NCI-H82 treated with DMSO at 0.1 percent for 48 hours (cell line): Measurements from ENCODE around the gene ARHGAP44.
"Not testable (repeated sequence)": the region's sequence is repeated elsewhere in the genome, so short reads cannot be mapped to it uniquely, and the experiment has no call there.

Experiments used
- DNase-seq: peaks from one replicate; lab custom pipeline; 2025; ENCODE audit not compliant: unreplicated experiment; lab: John Stamatoyannopoulos, UW

The ARHGAP44 gene

DNA sequence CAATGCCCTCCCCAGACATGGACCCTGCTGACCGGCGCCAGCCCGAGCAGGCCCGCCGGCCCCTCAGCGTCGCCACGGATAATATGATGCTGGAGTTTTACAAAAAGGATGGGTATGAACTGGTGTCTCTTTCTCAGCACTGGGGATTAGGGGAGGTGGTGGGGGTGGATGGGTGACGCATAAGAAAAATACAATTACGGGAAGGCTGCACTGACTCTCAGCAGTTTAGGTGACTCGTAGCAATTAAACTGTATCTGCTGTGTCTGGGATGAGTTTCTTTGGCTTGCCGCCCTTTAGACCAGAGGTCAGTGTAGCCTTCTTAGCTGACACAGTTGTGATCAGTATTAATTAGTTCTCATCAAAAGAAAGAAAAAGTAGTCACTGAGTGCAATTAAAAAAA, 169.5 kb downstream of the ARHGAP44 start:
- DNase-seq = no peak

DNA sequence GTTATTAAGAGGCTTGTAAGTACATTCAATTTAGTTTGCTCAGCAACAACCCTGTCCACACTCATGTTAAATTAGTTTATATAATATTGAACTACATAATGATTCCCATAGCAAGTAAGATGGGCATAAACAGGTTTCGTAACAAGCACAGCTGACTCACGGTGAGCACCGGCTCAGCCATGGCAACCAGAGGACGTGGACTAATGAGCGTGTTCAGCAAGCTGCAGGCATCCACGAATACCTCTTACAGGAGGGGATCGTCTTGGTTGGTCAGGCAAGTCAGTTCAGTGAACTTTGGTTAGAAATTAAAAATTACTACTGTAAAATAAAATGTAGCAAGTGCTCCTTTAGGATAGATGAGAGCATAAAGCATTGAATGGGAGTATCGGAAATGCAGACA, 170.1 kb downstream of the ARHGAP44 start:
- no peak for DNase-seq

DNA sequence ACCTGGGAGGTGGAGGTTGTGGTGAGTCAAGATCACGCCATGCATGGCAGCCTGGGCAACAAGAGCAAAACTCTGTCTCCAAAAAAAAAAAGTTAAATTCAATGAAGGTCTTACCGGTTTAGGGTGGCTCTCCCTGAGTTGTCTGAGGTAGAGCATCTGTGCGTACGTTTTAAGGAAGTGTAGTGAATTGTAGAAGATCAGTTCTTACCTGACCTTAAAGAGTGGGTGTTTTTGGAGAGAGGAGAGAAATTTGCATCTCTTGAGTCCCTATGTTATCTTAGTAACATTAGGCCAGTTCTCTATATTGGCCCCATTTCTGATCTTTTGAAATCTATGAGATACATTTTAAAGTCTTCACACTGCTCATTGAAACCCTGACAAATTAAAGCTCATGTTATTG, 172.4 kb downstream of the ARHGAP44 start:
- no peak for DNase-seq

DNA sequence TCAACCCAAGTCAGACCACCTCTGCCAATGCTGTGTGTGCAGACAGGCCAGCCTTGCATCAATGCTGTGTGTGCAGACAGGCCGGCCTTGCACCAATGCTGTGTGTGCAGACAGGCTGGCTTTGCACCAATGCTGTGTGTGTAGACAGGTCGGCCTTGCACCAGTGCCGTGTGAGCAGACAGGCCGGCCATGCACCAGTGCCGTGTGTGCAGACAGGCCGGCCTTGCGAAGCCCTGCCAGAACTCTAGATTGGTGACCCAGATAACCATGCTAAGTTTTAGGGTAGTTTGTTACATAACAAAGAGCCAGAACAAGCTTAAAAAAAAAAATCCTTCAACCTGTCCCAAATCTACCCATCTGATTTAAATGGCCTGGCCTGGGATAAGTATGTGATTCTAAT, 174.2 kb downstream of the ARHGAP44 start:
- no peak for DNase-seq

DNA sequence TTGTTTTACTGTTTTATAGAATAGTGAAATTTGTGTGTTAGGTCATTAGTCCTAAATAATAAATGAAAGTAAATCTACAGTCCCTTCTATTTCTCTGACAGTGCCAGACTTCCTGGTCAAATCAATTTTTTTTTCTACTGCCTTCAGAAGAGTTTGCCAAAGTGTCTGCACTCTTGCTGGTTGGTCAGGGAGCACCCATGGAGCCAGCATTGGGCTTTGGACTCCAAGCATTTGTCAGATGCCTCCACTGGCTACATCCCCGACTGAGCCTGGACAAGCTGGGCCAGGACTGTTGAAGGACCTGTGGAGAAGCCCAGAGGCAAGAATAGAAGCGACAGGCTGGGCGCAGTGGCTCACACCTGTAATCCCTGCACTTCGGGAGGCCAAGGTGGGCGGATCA, 174.9 kb downstream of the ARHGAP44 start:
- DNase-seq = no peak

DNA sequence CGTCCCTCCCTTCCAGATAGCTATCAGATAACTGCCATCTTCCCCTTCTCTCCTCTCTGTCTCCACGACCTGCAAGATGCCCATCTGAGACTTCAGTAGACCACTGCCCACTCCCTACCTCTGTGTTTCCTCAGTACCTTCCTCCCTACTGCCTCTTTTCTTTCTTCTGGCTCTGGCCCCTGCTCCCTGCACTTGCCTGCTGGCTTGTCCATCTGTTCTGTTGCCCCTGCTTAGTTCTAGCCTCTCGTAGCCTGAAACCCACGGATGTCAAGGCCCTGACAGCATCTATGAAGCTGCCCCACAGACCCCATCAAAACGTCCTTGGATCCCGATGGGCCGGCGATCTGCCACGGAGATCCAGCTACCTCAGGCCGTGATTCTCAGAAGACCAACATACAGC, 175.5 kb downstream of the ARHGAP44 start:
- no peak for DNase-seq

DNA sequence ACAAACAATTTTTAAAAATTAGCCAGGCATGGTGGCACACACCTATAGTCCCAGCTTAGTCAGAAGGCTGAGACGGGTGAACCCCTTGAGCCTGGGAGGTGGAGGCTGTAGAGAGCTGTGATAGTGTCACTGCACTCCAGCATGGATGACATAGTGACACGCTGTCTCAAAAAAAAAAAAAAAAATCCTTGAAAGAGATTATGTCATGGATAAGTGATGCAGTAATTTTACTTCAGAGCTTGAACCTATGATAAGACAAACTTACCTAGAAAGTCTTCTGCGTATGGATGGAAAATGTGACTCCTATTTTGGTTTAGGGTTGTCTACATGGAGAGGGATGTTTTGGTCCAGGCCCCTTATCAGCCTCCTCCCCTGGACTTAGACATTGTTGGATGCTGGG, 176.7 kb downstream of the ARHGAP44 start:
- no peak for DNase-seq

DNA sequence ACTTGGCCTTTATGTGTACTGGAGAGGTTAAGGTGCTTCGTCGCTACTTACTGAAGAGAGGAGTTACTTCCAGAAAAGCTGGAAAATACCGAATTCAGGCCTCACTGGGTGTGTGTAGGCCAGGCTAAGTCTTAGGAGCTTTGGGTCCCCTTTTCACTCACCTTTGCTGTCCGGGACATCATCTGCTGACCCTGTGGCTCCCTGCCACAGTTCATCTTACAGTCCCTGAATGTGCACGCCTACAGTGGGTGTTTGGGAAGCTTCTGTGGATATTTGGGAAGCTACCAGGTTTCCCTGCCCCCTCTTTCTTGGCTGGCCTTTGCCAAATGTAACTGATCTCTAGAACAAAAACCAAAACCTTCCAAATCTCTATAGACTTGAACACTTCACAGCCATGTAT, 177.1 kb downstream of the ARHGAP44 start:
- DNase-seq = no peak

DNA sequence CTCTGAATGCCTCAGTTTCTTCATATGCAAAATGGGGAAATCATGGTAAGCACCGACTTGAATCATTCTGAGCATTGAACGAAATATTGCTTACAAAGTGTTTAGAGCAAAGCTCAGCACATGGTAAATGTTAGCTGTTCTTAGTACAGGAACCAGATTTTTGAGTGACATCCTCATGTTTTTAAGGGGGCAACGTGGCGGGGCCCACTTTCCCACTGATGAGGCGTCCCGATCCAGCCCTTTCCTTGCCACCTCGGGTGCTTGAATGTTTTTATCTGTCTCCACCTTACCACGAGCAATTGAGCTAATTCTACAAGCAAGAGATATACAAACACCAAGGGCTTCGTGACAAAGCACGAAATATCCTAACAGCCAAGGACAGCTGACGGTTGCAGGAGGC, 178.7 kb downstream of the ARHGAP44 start:
- no peak for DNase-seq

DNA sequence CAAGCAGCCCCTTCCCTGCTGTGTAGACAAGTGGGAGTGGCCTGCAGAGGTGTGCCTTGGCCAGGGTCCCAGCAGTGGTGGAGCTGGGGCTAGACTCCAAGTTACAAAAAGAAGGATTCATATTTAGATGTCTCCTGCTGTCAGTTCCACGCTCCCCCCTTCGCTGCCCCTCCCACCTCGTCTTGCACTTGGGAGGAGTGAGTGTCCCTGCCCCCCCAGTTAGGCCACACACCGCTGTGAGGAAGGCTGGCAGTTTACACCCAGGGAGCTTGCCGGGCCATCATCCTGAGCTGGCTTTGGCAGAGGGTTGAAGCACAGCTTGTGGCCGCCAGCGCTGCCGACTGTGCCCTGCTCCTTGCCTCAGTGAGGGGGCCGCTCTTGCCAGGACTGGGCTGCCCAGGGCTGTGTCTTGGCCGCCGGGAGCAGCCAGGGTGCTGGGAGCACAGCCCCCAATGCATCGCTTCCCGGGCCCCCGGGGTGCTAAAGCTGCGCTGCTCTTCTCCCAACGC, 184.3 kb downstream of the ARHGAP44 start:
- DNase-seq = no peak

DNA sequence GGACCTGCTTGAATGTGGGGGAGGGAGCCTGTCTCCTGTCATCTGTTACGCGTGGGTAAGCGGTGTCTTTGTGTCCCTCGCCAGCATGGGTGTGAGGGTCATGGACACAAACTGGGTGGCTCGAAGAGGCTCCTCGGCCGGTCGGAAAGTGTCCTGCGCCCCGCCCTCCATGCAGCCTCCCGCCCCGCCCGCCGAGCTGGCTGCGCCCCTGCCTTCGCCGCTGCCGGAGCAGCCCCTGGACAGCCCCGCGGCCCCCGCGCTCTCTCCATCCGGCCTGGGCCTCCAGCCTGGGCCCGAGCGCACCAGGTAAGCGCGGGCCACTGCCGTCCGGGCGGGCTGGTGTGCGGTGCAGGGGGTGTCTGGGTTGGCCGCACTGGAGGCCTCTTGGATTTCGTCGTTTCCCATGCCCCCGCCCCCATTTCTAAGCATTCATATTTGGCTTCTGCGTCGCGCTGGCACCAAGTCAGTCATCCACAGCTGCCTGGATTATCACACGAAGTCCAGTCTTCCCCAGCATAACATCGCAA, 184.8 kb downstream of the ARHGAP44 start:
- DNase-seq = no peak

DNA sequence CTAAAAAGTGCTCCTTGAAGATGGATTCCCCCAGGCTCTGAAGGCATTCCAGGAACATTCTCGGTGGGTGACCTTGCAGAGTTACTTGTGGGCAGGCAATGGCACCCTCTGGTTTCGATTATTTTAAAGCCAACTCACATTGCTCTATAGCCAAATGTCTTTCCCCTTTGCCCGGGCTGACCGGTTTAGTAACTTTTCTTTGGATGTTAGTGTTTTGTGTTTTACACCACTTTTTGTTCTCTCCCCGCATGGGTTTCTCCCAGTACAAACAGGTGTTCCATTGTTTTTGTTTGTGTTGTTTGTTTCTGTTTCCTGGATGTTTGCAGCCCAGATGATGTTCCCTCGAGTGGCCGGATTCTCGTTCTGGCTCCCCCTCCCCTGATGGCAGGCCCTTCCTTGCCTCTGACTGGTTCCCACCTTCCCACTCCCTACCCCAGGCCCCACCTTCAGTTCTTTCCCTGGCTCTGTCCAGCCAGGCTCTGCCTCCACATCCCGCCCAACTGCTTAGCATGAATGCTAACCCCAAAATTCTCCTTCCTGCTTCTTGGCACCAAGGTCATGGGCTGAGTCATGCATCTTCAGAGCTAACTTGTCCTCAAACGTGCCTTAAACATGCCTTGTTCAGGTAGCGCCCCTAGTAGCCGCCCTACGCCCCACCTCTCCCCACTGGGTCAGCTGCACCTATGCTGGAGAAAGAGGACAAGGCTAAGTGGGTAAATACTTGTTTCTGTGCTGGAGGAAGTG, 187.9 kb downstream of the ARHGAP44 start:
- no peak for DNase-seq

DNA sequence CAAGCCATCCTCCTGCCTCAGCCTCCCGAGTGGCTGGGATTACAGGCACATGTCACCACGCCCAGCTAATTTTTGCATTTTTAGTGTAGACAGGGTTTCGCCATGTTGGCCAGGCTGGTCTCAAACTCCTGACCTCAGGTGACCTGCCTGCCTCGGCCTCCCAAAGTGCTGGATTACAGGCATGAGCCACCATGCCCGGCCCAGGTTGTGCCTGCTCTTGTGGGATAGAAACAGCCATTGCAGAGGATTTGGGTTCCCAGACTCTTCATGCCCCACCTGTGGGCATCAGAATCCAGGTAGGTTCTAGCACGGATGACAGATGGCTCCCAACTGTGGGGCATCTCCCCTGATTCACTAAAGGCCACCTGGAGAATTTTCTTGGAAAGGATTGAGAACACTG, 189.5 kb downstream of the ARHGAP44 start:
- DNase-seq = not testable (repeated sequence)

DNA sequence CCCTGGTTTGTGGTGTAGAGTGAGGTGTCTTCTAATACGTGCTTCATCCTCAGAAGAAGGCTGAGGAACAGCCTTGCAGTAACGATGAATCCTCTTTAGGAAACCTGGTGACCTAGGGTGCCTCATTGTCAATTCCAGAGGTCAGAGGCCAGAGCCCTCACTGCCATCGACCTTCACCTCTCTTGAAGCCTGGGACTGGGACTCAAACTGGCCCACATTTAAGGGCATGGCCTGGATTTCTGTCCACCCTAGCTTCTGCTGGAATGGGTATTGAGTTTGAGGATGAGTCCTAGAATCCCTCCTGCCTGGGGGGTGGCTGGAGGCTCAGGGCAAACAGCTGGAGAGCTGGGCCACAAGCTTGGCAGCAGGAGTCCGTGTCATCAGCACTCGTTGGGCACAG, 189.9 kb downstream of the ARHGAP44 start:
- no peak for DNase-seq

DNA sequence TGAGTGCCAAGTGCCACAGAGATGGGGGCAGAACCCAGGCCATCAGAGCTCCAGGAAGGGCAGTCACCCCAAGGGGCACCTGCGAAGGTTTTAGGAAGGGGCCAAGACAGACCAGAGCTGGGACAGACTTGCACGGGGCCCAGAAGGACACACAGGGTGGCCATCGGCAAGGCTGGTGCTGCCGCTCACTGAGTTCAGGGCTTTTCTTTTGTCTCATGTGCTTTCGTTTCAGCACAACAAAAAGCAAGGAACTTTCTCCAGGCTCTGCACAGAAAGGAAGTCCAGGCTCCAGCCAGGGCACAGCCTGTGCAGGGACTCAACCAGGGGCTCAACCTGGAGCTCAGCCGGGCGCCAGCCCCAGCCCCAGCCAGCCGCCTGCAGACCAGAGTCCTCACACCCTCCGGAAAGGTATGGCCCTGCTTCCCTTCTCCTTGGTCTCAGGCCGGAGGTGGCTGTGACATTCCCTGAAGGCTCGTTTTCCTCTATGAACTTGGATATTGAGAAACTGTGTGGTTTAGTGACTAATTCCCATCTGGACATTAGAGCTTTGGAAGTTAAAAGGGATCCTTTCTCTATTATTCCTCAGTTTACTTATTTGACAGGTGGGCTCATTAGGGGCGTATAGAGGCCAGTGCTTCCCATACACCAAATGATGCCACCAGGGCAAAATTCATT, 190.7 kb downstream of the ARHGAP44 start:
- DNase-seq = no peak

DNA sequence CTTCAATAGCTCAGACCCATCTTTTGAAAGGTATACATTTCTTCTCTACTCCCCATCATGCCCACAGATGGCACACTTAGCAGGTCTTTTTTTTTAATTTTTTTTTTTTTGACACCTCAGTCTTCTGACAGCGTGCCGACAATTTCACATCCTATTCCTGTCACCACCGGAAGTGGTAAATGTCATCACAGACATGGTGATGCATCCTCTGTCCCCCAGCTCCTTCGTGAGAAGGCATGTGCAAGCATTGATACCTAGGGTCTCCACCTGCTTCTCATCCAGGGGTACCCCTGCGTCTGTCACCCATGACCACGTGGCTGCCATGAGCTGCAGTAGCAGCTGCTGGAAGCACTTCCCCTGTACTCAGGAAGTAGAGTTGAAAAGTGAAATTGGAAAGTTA, 192.9 kb downstream of the ARHGAP44 start:
- no peak for DNase-seq

DNA sequence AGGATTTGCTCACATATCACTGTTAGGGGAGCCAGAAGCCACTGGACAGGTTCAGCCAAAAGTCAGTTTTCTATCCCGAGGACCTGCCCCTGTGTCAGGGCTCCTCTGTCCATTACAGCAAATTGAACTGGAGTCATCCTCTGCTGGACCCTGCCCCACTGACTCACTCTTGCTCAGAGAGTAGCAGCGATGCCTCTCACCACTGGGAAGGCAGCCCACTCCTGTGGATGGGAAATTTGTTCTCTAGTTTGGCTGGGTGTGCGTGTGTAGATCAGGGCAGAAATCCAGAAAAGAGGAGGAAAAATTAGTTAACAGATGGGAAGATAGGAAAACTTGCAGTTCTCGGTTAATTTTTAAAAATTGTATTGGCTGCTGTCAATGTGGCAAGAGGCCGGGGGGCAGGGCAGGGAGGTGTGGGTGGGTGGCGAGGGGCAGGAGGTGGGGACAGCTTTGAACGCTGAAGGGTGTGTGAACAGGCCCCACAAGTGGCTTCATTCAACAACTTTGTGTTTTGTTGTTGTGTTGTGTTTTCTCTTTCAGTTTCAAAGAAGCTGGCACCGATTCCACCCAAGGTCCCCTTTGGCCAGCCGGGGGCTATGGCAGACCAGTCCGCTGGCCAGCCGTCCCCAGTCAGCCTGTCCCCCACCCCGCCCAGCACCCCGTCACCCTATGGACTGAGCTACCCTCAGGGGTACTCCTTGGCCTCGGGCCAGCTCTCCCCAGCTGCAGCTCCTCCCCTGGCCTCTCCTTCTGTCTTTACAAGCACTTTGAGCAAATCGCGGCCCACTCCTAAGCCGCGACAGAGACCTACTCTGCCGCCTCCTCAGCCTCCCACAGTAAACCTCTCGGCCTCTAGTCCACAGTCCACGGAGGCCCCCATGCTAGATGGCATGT, 194.9 kb downstream of the ARHGAP44 start:
- DNase-seq = no peak

DNA sequence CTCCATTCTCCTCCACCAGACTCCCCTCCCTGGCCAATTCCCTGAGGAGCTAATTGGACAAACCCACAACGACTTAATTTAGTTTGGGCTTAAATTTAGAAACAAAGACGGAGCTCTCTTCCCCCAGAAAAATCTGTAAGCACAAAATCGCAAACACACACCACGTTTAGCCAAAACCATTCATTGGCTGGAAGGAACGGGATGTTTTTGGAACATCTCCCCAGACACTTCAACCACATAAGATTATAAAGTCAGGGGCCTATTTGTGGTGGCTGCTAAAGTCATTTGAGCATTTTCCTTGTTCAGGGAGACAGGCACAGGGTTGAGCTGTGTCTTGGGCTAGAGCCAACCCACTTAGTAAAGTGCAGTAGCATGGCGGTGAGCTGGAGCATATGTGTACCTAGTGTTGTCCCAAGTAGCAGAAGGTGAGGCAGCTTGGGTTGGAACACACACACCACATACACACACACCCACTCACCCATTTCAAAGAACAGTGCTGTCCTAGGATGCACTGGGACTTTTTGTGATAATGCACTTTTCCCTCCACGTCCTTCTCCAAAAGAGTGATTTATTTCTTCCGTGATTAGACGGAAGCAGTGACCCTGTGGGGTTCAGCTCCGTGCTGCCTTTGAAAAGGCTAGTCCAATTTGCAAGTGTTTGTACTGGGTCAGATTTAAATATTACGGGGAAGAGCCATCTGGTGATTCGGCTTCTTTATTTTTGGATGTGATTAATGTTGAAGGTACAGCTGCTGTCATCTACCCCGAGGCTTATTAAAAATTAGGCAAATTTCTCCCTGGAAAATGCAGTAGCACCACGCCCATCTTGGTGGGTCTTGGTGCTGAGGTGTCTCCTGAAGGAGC, 196.4 kb downstream of the ARHGAP44 start:
- peak; percentile 84 for DNase-seq

DNA sequence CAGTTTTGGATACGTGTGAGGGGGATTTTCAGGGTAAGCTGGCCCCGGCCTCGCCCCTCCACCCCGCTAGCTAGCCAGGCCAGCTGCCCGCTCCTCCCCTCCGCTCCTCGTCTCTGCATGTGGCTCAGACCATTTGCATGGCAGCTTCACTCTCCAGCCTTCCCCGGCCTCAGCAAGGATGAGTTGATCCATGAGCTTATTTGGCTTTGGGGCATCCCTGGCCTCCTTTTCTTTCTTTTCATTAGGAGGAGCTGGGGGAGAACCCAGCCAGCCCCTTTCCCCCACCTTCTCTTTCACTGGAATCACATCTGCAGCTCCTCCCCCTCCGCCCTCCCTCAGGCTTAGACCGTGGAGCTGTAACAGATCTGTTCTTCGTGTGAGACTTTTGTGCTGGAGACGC, 197.8 kb downstream of the ARHGAP44 start:
- DNase-seq = peak; percentile 31

DNA sequence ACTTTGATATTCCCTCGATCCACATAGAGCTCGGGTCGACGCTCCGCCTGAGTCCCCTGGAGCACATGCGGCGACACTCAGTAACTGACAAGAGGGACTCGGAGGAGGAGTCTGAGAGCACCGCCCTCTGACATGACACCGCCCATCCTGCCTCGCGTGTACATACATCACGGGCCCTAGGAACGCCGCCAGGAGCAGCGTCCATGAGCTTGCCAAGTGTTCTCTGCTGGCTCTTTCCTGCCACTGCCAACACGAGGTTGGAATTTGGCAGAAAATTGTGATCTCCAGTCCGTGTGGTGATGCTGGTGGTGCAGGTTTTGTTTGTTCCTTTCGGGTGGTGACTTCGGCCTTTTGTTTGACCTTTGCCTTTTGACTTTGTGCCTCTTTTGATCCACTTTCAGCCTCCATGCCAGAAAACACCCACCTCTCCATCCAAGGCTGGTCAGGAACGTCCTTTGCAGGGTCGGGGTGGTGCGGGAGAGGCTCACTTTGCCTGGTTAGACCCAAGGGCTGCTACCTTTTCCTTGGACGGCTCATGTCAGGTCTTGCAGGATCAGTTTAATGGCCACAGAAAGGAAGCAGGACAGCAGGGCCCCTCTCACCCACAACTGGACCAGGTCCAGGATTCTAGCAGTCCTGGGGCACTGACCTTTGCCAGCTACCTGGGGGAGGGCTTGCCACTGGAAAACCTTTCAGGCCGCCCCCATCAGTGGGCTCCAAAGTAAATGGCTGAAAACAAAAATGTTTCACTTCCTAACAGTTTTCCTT, 200.9 kb downstream of the ARHGAP44 start:
- no peak for DNase-seq
